NCI-H2227 treated with DMSO at 0.1 percent for 48 hours (cell line): ENCODE results near the gene NUBPL.
"Not testable (repeated sequence)": the region's sequence is repeated elsewhere in the genome, so short reads cannot be mapped to it uniquely, and the experiment has no call there.

Experiments used
- DNase-seq: peaks from one replicate; lab custom pipeline; 2025; lab: John Stamatoyannopoulos, UW

The NUBPL gene

GRCh38 chr14:31811693-31812628 lies 250.8 kb downstream of the NUBPL start:
- not testable (repeated sequence) for DNase-seq

GRCh38 chr14:31813724-31814490 lies 252.7 kb downstream of the NUBPL start:
- DNase-seq, result not testable (repeated sequence)

GRCh38 chr14:31819281-31819680 lies 258.1 kb downstream of the NUBPL start:
- no peak for DNase-seq

- DNase-seq, result no peak
These were observed 264.3 kb downstream of the NUBPL start for GRCh38 chr14:31825459-31825858.

- no peak for DNase-seq
These were observed 266.1 kb downstream of the NUBPL start for GRCh38 chr14:31827325-31827724.

GRCh38 chr14:31828946-31829868 lies 268.0 kb downstream of the NUBPL start:
- DNase-seq, result no peak

- no peak for DNase-seq
These were observed 273.4 kb downstream of the NUBPL start for GRCh38 chr14:31834616-31835015.

- DNase-seq, result no peak
These were observed 273.8 kb downstream of the NUBPL start for GRCh38 chr14:31835049-31835448.

- no peak for DNase-seq
These were observed 275.8 kb downstream of the NUBPL start for GRCh38 chr14:31837031-31837430.

- no peak for DNase-seq
These were observed 281.7 kb downstream of the NUBPL start for GRCh38 chr14:31842899-31843298.

GRCh38 chr14:31843361-31844091 lies 282.3 kb downstream of the NUBPL start:
- no peak for DNase-seq

- no peak for DNase-seq
These were observed 293.4 kb downstream of the NUBPL start for GRCh38 chr14:31854508-31855075.

- DNase-seq, result no peak
These were observed 294.1 kb downstream of the NUBPL start for GRCh38 chr14:31855262-31855661.

GRCh38 chr14:31856003-31856402 lies 294.8 kb downstream of the NUBPL start:
- DNase-seq, result not testable (repeated sequence)

- no peak for DNase-seq
These were observed 297.7 kb downstream of the NUBPL start for GRCh38 chr14:31858868-31859267.

- no peak for DNase-seq
These were observed 304.0 kb downstream of the NUBPL start for GRCh38 chr14:31864937-31865855.

- no peak for DNase-seq
These were observed 306.4 kb downstream of the NUBPL start for GRCh38 chr14:31867570-31867969.

- DNase-seq, result not testable (repeated sequence)
These were observed 306.9 kb downstream of the NUBPL start for GRCh38 chr14:31868096-31868495.

GRCh38 chr14:31876741-31877140 lies 315.5 kb downstream of the NUBPL start:
- no peak for DNase-seq
